ENCODE data around the gene IL1R1. TPM values are rescaled to one million over a fixed set of nuclear protein-coding genes. Genes with fewer than 3 reads are reported as not detected.

Gene IL1R1
- total and polyA plus RNA-seq, 10 of the 15 experiments (the other 5 are each of a cell fraction or from before 2014, with no cell fraction given), result 0.17 to 13.2 (median 0.53) TPM

- TF ChIP-seq IRF5 (IDR thresholded peaks at IDR 0.05; ENCODE audit: borderline replicate concordance), result no peak
Observed at GRCh38 chr2:102191501-102191900, 49.0 kb downstream of the IL1R1 start (continued).

- RAD21 ChIA-PET (ENCODE audit: unreplicated experiment), result no interaction called here
- H3K4me1 ChIP-seq (ENCODE audit: control insufficient read depth, insufficient read depth, low read length), result no peaks in the 10 kb centered on the region
- H3K9ac ChIP-seq (ENCODE audit: control insufficient read depth, insufficient read depth, low read length), result no peak overlapping the region
- intact Hi-C loops (cut with micrococcal nuclease; ENCODE audit: unreplicated experiment) (no loop called here), in situ Hi-C loops (cut with MboI) (no loop called here)
- no peak for ATAC-seq
- H3K9me3 ChIP-seq (replicated peaks; ENCODE audit: control insufficient read depth, insufficient read depth, low read length), result no peaks in the 10 kb centered on the region; the same call in 2 of the 3 replicates
- no peak overlapping the region for H3K4me2 ChIP-seq (ENCODE audit: control insufficient read depth, insufficient read depth)
- H4K20me1 ChIP-seq (ENCODE audit: control insufficient read depth, insufficient read depth), result no peaks in the 10 kb centered on the region
- CTCF ChIA-PET, result interaction anchor here (1.0 kb wide), 1 partner anchor 47 kb away, joined by 3 read pairs; no protein-coding TSS in a partner anchor
- H3K79me2 ChIP-seq (ENCODE audit: control insufficient read depth, insufficient read depth, low read length), result no peaks in the 10 kb centered on the region
- FAIRE-seq, result no peak
- BruUV-seq (replicated peaks), result no TSS peak
- H2AFZ ChIP-seq (ENCODE audit: control insufficient read depth, low read depth, low read length), result no peak overlapping the region
- DNase-seq (ENCODE audit: low read depth, low spot score), result no peak
- no peak overlapping the region for H3K4me3 ChIP-seq
- SMC1A ChIA-PET (ENCODE audit: uncharacterized antibody, unreplicated experiment), result interaction anchor here (1.0 kb wide), 1 partner anchor 10 kb away, joined by 3 read pairs; no protein-coding TSS in a partner anchor
- H3K36me3 ChIP-seq (ENCODE audit: control insufficient read depth in 2 of 2, insufficient read depth in 2 of 2, low read length in 1 of 2), result no peaks in the 10 kb centered on the region
- no peak overlapping the region for H3K27ac ChIP-seq (ENCODE audit: control insufficient read depth, insufficient read depth)
- POLR2A ChIA-PET, result no interaction called here
- H3K27me3 ChIP-seq (replicated peaks in 1 of 2; ENCODE audit: control insufficient read depth in 2 of 2, insufficient read depth in 2 of 2, low read length in 1 of 2), result no peaks in the 10 kb centered on the region
- 57% methylated on average over 1 of the region's 1 CpG for WGBS (ENCODE audit: insufficient coverage, insufficient replicate concordance, low lambda C conversion rate, missing lambda C conversion rate)
- no peak for TF ChIP-seq NBN (IDR thresholded peaks at IDR 0.05)
- no peak for TF ChIP-seq MTA3 (IDR thresholded peaks at IDR 0.05; ENCODE audit: borderline replicate concordance, low read length)
- TF ChIP-seq E2F8 (IDR thresholded peaks at IDR 0.05; ENCODE audit: low read depth, partially characterized antibody), result no peak
- TF ChIP-seq NR2F1 (conservative IDR thresholded peaks at IDR 0.05), result no peak
- TF ChIP-seq BMI1 (IDR thresholded peaks at IDR 0.05; ENCODE audit: borderline replicate concordance), result no peak
- no peak for TF ChIP-seq TCF3 (IDR thresholded peaks at IDR 0.05; ENCODE audit: borderline replicate concordance, insufficient read depth, low read depth, low read length)
- no peak for TF ChIP-seq ZNF592 (IDR thresholded peaks at IDR 0.05)
- no peak for TF ChIP-seq RUNX3 (IDR thresholded peaks at IDR 0.05; ENCODE audit: low read length)
- no peak for TF ChIP-seq TAF1 (IDR thresholded peaks at IDR 0.05; ENCODE audit: borderline replicate concordance, low read depth, low read length)
- TF ChIP-seq BCLAF1 (IDR thresholded peaks at IDR 0.05), result no peak
- TF ChIP-seq BRCA1 (IDR thresholded peaks at IDR 0.05; ENCODE audit: low read depth, low read length), result no peak
Observed at GRCh38 chr2:102193074-102193473, 50.5 kb downstream of the IL1R1 start.
